Medulla oblongata (tissue), 1 donor: ENCODE data around the gene PLS1.
"Not testable (repeated sequence)": the region's sequence is repeated elsewhere in the genome, so short reads cannot be mapped to it uniquely, and the experiment has no call there.

Source experiments
- DNase-seq: peaks from one replicate; pipeline ENCODE4 v3.0.0-alpha.2; 2015; ENCODE audit errors: extremely low spot score

The PLS1 gene

GRCh38 chr3:142595951-142596725 lies at the start of gene PLS1:
Gene PLS1 (plus strand): TSS chr3:142596393. CDS start chr3:142664238, 67,845 bp downstream.
- peak; percentile 79 for DNase-seq

- no peak for DNase-seq
Observed at GRCh38 chr3:142549986-142550385, 46.2 kb upstream of the PLS1 start.

GRCh38 chr3:142552579-142552978 lies 43.6 kb upstream of the PLS1 start:
- DNase-seq = not testable (repeated sequence)

GRCh38 chr3:142553741-142554140 lies 42.5 kb upstream of the PLS1 start:
- no peak for DNase-seq

- no peak for DNase-seq
Observed at GRCh38 chr3:142560118-142560517, 36.1 kb upstream of the PLS1 start.

GRCh38 chr3:142563496-142563997 lies 32.6 kb upstream of the PLS1 start:
- DNase-seq = no peak

GRCh38 chr3:142566096-142566495 lies 30.1 kb upstream of the PLS1 start:
- no peak for DNase-seq

GRCh38 chr3:142568393-142569017 lies 27.7 kb upstream of the PLS1 start:
- DNase-seq = no peak

- DNase-seq = not testable (repeated sequence)
Observed at GRCh38 chr3:142569422-142569821, 26.8 kb upstream of the PLS1 start.

GRCh38 chr3:142574223-142574622 lies 22.0 kb upstream of the PLS1 start:
- DNase-seq = not testable (repeated sequence)

GRCh38 chr3:142574665-142575064 lies 21.5 kb upstream of the PLS1 start:
- no peak for DNase-seq

- no peak for DNase-seq
Observed at GRCh38 chr3:142576792-142577191, 19.4 kb upstream of the PLS1 start.

- no peak for DNase-seq
Observed at GRCh38 chr3:142577696-142578328, 18.4 kb upstream of the PLS1 start.

- peak; percentile 96 for DNase-seq
Observed at GRCh38 chr3:142578329-142579223, 17.6 kb upstream of the PLS1 start, which contains the start of gene ATR. Gene ATR (minus strand): TSS chr3:142578733. CDS start chr3:142578704, 29 bp downstream.

GRCh38 chr3:142580061-142580423 lies 16.2 kb upstream of the PLS1 start:
- no peak for DNase-seq

GRCh38 chr3:142581070-142581469 lies 15.1 kb upstream of the PLS1 start:
- not testable (repeated sequence) for DNase-seq

GRCh38 chr3:142586803-142587406 lies 9.3 kb upstream of the PLS1 start:
- peak; percentile 82 for DNase-seq

GRCh38 chr3:142588703-142589102 lies 7.5 kb upstream of the PLS1 start:
- DNase-seq = no peak

GRCh38 chr3:142592268-142592667 lies 3.9 kb upstream of the PLS1 start:
- not testable (repeated sequence) for DNase-seq

GRCh38 chr3:142595141-142595540 lies 1.1 kb upstream of the PLS1 start:
- no peak for DNase-seq

- peak; percentile 3 for DNase-seq
Observed at GRCh38 chr3:142595581-142595950, 627 bp upstream of the PLS1 start.
